ENCODE results near the gene FARS2. TPM values are rescaled to one million over a fixed set of nuclear protein-coding genes. Genes with fewer than 3 reads are reported as not detected.

Gene FARS2
- total and polyA plus RNA-seq, 11 donors: 11.4 to 24.6 (median 20.5) TPM

GRCh38 chr6:5567352-5567751 is 306.0 kb downstream of the FARS2 start:
- Histone ChIP-seq H3K27ac (no peak overlapping the region), H3K9me3 (no peaks in the 10 kb centered on the region), H3K36me3 (no peaks in the 10 kb centered on the region), H3K4me3 (no peak overlapping the region), H3K4me1 (peaks cover 0 to 6% (median 0%) of the 10 kb centered on the region in 12 donors), H3K27me3 (no peaks in the 10 kb centered on the region)
- DNase-seq (no peak), ATAC-seq (no peak)
- TF ChIP-seq, protein P1, sequence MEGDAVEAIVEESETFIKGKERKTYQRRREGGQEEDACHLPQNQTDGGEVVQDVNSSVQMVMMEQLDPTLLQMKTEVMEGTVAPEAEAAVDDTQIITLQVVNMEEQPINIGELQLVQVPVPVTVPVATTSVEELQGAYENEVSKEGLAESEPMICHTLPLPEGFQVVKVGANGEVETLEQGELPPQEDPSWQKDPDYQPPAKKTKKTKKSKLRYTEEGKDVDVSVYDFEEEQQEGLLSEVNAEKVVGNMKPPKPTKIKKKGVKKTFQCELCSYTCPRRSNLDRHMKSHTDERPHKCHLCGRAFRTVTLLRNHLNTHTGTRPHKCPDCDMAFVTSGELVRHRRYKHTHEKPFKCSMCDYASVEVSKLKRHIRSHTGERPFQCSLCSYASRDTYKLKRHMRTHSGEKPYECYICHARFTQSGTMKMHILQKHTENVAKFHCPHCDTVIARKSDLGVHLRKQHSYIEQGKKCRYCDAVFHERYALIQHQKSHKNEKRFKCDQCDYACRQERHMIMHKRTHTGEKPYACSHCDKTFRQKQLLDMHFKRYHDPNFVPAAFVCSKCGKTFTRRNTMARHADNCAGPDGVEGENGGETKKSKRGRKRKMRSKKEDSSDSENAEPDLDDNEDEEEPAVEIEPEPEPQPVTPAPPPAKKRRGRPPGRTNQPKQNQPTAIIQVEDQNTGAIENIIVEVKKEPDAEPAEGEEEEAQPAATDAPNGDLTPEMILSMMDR (IDR thresholded peaks at IDR 0.05): no peak
- TF ChIP-seq POLR2A (IDR thresholded peaks at IDR 0.05): no peak
- 93 to 98% (median 95%) methylated on average over 3 of the region's 3 CpGs for WGBS, 4 donors
- intact Hi-C loops (cut with DNase I): no loop called here

DNA sequence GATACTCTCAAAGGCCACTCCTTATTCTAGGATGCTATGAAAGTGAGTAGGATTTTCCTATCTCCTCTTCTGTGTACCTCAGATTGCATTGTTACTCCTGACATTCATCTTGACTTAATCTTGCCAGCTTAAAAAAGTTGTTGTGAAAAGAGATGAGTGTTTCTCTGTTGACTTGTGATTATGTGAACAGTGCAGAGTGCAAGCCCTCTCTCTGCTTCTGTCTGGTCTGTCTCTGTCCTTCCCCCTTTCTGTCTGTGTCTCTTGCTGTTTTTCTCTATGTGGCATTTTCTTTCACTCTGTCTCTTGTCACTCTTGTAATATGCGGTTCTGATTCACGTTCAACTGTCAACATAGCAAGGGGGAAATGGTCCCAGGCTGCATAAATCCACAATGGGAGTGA is 306.6 kb downstream of the FARS2 start:
- Histone ChIP-seq H3K4me3 (no peak overlapping the region), H3K27ac (no peak overlapping the region), H3K36me3 (no peaks in the 10 kb centered on the region), H3K27me3 (no peaks in the 10 kb centered on the region), H3K4me1 (peaks cover 0 to 6% (median 0%) of the 10 kb centered on the region in 12 donors), H3K9me3 (no peaks in the 10 kb centered on the region)
- DNase-seq: no peak
- WGBS, 4 donors: 70 to 81% (median 76%) methylated on average over 2 of the region's 2 CpGs
- TF ChIP-seq POLR2A (IDR thresholded peaks at IDR 0.05): no peak
- TF ChIP-seq, protein P1 (IDR thresholded peaks at IDR 0.05): no peak
- intact Hi-C loops (cut with DNase I): no loop called here
- no peak for ATAC-seq

DNA sequence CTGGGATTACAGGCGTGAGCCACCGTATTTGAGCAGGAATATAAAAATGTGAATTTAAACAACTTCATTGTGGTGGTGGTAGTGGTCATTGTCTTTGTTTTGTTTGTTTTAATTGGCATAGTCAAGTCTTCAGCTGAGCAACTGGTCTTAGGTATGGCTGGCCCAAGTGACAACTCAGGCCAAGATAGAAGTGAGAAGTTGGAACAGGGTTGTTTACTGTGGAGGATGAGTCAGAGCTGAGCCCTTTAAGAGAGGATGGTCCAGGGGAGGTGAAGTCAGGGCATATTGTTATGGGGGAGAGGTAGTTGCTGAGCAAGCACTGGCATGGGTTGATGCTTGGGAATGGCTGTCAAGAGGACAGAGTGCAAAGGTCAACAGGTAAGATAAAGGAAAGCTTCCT is 308.2 kb downstream of the FARS2 start:
- H3K36me3 ChIP-seq: no peaks in the 10 kb centered on the region
- ATAC-seq (no peak), DNase-seq (no peak)
- H3K27ac ChIP-seq: no peak overlapping the region
- TF ChIP-seq, protein P1 (IDR thresholded peaks at IDR 0.05): no peak
- no peak for TF ChIP-seq POLR2A (IDR thresholded peaks at IDR 0.05)
- H3K27me3 ChIP-seq: no peaks in the 10 kb centered on the region
- WGBS, 4 donors: 91 to 100% (median 98%) methylated on average over 2 of the region's 2 CpGs
- peaks cover 0 to 6% (median 0%) of the 10 kb centered on the region in 12 donors for H3K4me1 ChIP-seq
- peaks cover 0 to 9% (median 2%) of the 10 kb centered on the region in 12 donors for H3K9me3 ChIP-seq
- intact Hi-C loops (cut with DNase I): no loop called here
- H3K4me3 ChIP-seq: no peak overlapping the region

DNA sequence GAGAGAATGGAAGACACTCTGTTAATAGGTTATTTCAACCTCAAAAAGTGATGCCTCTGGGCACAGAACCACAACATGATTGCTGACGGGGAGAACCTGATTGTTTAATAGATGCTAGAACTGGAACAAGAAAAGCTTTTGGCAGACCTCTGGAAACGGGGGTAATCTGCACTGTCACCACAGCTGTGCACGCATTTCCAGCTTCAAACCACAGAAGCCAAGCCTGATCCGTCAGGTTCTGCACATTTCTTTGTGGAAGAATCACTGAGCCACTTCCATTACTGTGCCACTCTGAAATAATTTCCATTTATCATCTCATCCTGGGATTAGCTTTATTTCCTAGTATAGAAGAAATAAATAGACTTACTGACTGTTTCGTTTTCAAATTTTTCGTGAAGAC is 309.3 kb downstream of the FARS2 start:
- ATAC-seq (no peak), DNase-seq (no peak)
- intact Hi-C loops (cut with DNase I): no loop called here

More for the DNA sequence above, 309.3 kb downstream of the FARS2 start:
- H3K4me1 ChIP-seq: no peaks in the 10 kb centered on the region
- H3K36me3 ChIP-seq: no peaks in the 10 kb centered on the region
- no peaks in the 10 kb centered on the region for H3K27me3 ChIP-seq
- no peak overlapping the region for H3K27ac ChIP-seq
- TF ChIP-seq, protein P1 (IDR thresholded peaks at IDR 0.05): no peak
- no peak for TF ChIP-seq POLR2A (IDR thresholded peaks at IDR 0.05)
- H3K9me3 ChIP-seq: peaks cover 0 to 20% (median 6%) of the 10 kb centered on the region in 12 donors
- no peak overlapping the region for H3K4me3 ChIP-seq
- 77 to 92% (median 81%) methylated on average over 6 of the region's 6 CpGs for WGBS, 4 donors
